Measurements from ENCODE around the gene PIGP.
"Not testable (repeated sequence)": the region's sequence is repeated elsewhere in the genome, so short reads cannot be mapped to it uniquely, and the experiment has no call there.

The PIGP gene

GRCh38 chr21:37075214-37075770 is 2.4 kb upstream of the PIGP start:
- peak; percentile 24 for DNase-seq

DNA sequence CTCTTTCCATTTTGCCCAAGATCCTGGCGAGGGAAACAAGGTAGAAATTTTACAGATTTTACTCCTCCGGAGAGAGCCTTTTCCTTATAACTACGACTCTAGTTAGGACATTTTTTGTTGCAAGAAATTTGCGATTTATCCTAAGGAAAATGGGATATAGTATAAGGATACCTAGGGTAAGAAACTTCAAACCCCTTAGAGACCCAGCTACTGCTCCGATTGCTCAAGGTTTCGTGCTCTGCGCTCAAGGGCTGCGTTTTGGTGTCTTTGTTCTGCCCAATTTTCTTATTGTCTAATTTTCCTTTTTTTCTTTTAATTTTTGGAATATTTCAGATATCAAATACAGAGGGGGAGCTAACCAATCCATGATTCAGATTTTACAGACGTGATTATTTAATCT is 1.7 kb upstream of the PIGP start:
- peak; percentile 54 for DNase-seq

- peak; percentile 49 for DNase-seq
Observed at GRCh38 chr21:37074197-37074510, 1.3 kb upstream of the PIGP start.

DNA sequence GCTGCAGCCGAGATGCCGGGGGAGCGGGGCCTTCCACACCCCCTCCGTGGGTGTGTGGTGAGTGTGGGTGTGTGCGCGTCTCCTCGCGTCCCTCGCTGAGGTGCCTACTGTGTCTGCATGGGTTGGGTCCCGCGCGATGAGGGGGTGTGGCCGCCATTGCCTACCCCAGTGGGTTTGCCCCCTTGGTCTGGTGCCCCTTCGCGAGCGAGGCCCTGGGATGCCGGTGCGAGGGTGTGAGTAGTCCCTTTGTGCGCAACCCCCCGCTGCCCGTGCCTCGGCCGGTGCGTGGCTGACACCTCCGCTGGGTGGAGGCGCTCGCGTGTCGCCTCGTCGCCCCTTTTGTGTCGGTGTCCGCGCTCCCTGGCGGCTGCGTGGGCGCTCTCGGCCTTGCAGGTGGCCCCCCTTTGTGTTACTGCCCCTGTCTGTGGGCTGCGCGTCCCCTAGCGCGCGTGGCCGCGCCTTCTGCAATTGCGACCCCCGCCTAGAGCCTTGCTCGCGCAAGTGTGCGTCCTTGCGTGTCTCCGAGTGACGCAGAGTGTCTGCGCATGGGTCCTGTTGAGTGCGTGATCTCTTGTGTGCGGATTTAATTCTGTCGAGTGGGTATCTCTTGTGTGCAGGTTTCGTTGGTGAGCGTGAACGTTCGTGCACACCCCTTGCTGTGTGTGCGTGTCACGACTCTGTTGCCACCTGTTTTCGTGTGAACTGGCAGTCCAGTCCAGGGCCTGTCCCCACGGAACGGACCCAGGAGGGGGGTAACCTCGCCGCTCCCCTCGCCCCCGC is 736 bp upstream of the PIGP start:
- peak; percentile 47 for DNase-seq

DNA sequence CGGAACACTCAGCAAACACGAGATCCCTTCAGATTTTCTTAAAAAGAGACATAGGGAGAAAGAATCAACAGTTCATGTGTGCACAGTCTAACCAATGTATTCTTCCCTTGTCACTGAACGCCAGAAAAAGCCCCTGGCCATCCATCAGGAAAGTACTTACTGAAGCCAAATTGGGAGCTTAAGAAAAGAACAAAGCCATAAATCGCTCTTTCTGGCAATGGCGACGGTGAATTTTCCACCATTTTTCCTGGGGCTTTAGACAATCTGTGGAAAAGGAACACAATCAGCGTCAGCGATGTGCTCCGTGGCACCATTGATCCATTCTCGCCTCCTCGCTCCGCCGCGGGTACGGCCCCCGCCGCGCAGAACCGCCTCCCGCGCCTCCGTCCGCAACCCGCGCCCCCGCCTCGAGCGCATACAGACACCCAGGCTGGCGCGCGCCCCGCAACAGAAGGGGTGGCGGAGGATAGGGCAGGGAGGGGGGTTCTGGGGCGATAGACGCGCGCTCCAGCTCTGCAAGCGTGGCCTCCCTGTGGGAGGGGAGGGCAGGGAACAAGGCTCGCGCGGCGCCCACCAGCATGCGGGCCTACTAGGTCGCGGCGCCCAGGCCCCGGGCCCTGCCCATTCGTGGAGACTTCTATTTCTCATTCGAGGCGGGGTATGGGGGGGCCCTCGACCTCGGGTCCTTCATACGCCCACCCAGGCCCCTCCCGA is 440 bp downstream of the PIGP start:
- DNase-seq: peak; percentile 79

DNA sequence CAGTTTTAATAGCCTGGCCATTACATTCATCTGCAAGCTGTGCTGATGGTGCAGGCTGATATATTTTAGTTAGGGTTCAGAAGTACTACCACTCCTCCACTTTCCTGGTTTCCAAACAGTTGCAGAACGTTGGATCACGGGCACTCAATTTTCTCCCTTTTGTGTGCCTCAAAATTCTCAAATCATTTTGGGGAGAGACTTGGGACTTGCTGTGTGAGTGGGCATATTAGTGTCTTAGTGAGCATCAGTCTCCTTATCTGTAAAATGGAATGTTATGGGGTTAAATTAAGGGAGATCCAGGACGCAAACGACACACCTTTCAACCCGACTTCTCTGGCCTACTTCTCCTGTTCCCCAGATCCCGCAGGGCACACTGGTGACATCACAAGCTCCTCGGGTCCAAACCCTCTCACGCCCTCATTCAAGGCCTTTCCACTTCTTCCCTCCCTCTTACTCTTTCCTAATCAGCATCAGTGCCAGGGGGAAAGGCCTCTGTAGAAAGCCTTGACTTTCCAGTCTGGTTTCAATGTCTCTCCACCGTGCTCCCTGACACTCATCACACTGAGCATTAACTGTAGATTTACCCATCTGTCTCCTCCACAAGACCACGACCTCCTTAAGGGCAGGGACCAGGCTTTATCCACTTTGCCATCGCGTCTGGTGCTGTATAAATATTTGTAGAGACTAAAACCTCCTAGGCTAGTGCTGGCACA is 1.2 kb downstream of the PIGP start:
- DNase-seq: peak; percentile 61

GRCh38 chr21:37065561-37066177 is 7.2 kb downstream of the PIGP start:
- no peak for DNase-seq

DNA sequence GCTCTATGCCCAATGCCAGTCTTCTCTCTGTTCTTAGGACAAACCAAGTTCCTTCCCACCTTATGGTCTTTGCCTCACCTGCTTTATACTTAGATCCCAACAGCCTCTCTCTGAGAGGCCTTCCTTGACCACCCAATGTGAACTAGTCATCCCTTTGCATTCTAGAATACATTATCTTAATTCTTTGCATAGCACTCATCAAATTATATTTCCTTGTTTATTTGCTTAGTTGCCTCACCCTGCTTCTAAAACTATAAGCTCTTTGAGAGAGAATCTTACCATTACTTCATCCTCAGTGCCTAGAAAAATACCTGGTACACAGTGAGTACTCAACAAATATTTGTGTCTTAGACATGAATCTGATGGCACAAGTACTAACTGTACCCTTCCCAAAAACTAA is 8.0 kb downstream of the PIGP start:
- peak; percentile 35 for DNase-seq

DNA sequence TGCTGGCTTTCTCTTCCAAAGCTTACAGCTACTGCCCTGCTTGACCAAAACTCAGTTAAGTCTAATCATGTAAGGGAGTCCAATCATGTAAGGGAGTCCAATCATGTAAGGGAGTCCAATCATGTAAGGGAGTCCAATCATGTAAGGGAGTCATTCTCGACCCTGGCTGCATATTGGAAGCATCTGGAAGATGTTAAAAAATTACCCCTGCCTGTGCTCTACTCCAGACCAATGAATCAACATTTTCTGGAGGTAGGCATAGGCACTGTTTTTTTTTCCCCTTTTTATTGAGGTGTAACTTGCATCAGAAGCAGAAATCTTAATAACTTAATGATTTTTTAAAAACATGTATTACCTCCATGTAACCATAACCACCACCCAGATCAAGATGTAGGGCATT is 9.4 kb downstream of the PIGP start:
- DNase-seq: no peak

DNA sequence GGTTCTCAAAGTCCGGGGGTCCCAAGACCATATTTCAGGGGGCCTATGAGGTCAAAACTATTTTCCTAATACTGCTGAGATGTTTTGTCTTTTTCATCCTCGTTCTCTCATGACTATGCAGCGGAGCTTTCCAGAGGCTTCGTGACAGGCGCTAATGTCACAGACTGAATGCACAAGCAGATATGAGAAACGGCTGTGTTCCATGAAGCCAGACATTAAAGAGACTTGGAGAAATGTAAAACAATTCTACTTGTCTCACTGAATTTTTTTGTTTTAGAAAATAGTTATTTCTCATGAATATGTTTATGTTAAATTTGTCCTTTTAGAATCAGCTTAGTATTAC is 10.3 kb downstream of the PIGP start:
- no peak for DNase-seq

DNA sequence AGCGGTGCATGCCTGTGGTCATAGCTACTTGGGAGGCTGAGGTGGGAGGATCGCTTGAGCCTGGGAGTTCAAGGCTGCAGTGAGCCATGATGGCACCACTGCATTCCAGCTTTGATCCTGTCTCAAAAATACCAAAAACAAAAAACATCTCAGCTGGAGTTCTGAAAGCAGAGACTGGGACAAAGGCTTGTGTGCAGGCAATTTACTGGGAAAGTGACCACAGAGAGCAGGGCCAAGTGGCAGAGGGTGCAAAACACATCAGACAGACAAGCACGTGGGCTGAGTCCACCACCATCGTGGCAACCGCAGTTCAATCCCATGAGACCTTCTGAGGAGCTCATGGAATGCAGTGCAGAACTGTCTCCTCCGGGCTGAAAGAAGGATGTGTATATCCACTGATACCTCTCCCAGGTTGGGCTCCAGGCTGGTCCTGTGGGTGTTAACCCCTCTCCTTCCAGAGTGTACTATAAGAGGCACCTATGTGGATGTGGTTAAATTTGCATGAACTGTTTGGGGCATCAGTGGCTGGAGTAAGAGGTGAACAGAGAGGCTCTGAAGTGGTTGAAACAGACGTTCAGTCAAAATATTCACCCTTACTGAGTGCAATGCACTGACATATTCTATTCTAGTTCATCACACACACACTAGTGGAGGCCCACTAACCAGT is 10.8 kb downstream of the PIGP start:
- DNase-seq: no peak

DNA sequence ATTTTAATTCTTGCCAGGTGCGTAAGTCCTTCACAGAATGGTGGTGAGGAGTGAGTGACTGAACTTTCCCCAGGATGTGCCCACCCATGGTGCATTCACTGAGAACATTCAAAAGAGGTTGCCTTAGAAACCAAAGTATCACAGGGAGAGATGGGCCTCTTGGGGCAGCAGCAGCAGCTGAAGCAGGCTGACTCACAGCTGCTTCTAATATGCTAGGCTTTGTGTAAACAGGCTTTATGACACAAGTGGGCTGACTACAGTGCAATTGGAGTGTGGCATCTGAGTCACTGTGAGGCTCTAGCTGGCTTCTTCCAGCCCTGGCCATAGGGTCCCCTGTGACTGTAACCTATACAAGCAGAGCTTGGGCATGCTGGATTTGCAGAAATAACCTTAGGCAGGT is 12.6 kb downstream of the PIGP start:
- DNase-seq: peak; percentile 98

DNA sequence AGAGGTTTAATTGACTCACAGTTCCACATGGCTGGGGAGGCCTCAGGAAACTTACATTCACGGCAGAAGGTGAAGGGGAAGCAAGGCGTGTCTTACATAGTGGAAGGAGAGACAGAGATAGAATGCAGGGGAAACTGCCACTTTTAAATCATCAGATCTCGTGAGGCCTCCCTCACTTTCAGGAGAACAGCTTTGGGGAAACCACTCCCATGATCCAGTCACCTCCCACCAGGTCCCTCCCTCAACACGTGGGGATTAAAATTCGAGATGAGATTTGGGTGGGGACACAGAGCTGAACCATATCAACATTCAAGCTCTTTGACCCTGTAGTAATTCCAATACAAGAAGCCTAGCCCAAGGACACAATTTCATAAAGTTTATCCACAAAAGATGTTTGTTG is 13.7 kb downstream of the PIGP start:
- DNase-seq: no peak

GRCh38 chr21:37058261-37058660 is 14.6 kb downstream of the PIGP start:
- peak; percentile 54 for DNase-seq

- no peak for DNase-seq
Observed at GRCh38 chr21:37057614-37058013, 15.3 kb downstream of the PIGP start.

- no peak for DNase-seq
Observed at GRCh38 chr21:37055271-37055855, 17.5 kb downstream of the PIGP start.

- DNase-seq: not testable (repeated sequence)
Observed at GRCh38 chr21:37049741-37050140, 23.1 kb downstream of the PIGP start.

DNA sequence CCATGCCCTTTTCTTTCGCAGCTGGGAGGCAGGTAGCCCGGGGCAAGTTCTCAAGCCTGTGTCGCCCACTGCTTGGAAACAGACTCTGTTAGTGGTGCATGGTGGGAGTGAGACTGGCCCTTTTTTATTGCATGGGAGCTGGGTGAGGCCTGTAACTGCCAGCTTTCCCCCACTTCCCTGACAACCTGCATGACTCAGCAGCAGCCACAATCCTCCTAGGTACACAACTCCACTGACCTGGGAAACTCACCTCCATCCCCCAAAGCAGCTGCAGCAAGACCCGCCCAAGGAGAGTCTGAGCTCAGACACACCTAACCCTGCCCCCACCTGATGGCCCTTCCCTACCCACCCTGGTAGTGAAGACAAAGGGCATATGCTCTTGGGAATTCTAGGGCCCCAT is 25.8 kb downstream of the PIGP start:
- DNase-seq: no peak

DNA sequence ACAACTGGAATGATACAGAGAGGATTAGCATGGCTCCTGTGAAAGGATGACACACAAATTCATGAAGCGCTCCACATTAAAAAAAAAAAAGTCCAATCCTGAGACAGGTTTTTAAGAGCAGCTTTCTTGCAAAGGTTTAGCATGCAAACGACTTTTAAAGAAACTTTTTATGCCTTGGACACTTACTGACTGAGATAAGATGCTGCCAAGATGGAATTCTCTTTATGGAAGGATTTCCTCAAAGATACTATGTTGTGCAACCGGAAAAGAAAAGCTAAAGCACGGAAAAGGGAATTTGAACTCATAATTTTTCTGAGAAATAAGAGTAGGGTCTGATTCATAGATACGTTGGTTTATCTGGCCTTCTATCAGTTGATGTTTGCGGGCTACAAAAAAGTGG is 27.3 kb downstream of the PIGP start:
- DNase-seq: no peak

DNA sequence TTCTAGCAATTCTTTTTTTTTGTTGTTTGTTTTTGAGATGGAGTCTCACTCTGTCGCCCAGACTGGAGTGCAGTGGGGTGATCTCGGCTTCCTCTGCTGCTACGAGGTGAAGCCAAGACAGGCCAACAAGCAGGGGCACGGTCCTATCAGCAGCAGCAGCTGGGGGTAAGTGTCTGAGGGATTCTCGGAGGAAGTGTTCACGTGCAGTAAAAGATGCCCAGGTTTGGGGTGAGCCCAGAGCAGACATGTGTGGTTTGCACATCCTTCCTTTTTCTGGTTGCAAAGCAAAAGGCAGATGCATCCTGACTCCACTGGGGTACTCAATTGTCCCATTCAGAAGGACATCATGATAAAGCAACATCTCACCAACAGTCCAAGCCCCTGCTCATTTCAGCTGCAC is 27.7 kb downstream of the PIGP start:
- no peak for DNase-seq

DNA sequence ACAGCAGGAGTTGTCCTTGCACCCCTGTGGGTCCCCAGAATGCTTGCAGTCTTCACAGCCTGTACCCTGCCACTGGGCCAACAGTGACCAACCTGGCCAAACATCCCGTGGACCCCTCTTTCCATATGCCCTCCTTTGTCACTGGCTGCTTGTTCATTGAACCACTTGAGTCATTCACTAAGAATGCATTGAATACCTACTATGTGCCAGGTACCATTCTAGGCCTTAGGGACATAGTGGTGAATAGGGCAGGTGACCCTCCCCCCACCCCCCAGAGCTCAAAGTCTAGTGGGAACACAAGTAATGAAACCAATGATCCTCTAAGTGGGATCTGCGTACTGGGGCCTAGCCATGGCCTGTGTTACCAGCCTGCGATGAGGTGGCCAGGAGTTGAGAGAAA is 28.2 kb downstream of the PIGP start:
- DNase-seq: no peak

- DNase-seq: no peak
Observed at GRCh38 chr21:37043818-37044217, 29.1 kb downstream of the PIGP start.

All from DMS79 treated with DMSO at 0.1 percent for 48 hours (cell line).